Measurements from ENCODE around the gene ASPG.

Gene ASPG

DNA sequence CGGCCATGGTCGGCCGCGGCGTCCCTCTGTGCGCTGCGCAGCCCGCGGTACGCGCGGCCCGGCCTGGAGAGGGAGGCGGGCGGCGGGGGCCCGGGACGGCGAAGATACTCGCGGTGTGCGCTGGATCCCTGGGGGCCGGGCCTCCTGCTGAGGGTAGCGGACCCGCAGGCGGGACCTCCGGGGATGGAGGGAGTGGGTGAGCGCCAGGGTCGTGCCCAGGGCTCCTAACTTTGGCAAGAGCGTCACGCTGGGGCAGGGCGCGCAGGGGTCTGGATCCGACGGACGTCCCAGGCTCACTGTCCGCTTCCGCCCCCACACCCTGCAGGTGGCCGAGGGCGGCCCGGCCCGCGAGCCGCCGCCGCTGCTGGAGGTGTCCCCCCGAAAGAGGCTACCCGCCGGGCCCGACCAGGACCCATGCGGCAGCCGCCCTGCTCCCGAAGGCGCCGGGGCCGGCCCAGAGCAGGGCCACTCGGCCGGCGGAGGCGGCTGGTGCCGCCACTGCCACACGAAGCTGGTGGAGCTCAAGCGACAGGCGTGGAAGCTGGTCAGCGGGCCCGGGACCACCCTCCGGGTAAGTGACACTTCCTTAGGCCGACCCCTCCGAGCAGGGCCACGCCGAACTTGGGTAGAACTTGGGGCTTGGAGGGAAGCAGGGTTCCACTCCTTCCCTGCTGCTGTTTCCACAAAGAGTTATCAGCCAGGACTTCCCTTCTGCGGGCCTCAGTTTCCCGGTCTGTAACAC lies 53.4 kb downstream of the ASPG start:
- TF ChIP-seq, protein P1, sequence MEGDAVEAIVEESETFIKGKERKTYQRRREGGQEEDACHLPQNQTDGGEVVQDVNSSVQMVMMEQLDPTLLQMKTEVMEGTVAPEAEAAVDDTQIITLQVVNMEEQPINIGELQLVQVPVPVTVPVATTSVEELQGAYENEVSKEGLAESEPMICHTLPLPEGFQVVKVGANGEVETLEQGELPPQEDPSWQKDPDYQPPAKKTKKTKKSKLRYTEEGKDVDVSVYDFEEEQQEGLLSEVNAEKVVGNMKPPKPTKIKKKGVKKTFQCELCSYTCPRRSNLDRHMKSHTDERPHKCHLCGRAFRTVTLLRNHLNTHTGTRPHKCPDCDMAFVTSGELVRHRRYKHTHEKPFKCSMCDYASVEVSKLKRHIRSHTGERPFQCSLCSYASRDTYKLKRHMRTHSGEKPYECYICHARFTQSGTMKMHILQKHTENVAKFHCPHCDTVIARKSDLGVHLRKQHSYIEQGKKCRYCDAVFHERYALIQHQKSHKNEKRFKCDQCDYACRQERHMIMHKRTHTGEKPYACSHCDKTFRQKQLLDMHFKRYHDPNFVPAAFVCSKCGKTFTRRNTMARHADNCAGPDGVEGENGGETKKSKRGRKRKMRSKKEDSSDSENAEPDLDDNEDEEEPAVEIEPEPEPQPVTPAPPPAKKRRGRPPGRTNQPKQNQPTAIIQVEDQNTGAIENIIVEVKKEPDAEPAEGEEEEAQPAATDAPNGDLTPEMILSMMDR (conservative IDR thresholded peaks at IDR 0.05; ENCODE audit: low read depth, low read length): no peak
- H3K4me3 ChIP-seq (ENCODE audit: low read length): peak overlapping the region; percentile 41
- no peak for DNase-seq (ENCODE audit: low read depth)

DNA sequence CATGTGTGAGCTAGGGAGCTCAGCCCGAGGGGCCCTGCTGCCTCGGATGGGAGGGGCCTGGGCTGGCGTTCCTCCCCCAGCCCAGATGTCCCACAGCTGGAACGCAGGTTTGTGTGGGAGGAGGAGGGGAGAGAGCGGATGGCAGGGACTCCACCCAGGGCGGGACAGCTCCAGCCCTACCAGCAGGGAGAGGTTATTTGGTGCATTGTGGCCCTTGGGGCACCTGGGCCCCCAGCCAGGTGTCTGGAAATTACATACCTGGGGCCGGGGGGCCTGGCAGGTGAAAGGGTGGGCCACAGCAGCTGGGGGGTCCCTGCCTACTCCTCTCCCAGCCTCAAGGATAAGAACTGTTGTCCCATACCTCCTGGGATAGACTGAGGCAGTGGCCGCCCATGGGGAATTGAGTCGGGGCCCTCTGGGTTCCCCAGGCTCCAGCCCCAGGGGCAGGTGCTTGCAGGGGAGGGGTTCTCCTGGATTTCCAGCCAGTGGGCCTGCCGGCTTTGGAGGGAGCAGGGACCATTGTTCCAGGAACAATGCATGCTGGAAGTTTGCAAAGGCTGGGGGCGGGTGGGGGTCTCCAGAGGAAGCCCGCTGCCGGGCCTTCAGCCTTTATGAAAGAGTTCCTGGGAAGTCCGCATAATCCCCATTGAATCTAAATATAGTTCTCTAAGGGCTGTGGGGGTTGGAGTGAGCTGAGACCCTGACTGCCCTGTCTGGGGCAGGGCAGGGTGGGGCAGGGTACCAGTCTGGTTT lies 54.1 kb downstream of the ASPG start:
- TF ChIP-seq, protein P1 (conservative IDR thresholded peaks at IDR 0.05; ENCODE audit: low read depth, low read length): no peak
- peak overlapping the region; percentile 35 for H3K4me3 ChIP-seq (ENCODE audit: low read length)
- DNase-seq (ENCODE audit: low read depth): no peak

DNA sequence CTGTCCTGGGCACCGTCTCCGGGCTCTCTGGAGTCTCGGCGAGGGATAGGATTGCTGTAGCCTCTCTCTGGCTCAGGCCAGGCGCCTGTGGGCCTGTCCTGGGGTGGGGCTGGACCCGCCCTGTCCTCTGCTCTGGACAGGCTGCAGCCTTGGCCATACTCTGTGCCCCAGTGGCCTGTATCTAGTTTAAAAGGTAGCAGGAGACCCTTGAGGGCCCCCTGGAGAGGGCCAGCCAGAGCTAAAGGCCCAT lies 54.6 kb downstream of the ASPG start:
- H3K4me3 ChIP-seq (ENCODE audit: low read length): no peak overlapping the region
- TF ChIP-seq, protein P1 (conservative IDR thresholded peaks at IDR 0.05; ENCODE audit: low read depth, low read length): no peak
- no peak for DNase-seq (ENCODE audit: low read depth)

DNA sequence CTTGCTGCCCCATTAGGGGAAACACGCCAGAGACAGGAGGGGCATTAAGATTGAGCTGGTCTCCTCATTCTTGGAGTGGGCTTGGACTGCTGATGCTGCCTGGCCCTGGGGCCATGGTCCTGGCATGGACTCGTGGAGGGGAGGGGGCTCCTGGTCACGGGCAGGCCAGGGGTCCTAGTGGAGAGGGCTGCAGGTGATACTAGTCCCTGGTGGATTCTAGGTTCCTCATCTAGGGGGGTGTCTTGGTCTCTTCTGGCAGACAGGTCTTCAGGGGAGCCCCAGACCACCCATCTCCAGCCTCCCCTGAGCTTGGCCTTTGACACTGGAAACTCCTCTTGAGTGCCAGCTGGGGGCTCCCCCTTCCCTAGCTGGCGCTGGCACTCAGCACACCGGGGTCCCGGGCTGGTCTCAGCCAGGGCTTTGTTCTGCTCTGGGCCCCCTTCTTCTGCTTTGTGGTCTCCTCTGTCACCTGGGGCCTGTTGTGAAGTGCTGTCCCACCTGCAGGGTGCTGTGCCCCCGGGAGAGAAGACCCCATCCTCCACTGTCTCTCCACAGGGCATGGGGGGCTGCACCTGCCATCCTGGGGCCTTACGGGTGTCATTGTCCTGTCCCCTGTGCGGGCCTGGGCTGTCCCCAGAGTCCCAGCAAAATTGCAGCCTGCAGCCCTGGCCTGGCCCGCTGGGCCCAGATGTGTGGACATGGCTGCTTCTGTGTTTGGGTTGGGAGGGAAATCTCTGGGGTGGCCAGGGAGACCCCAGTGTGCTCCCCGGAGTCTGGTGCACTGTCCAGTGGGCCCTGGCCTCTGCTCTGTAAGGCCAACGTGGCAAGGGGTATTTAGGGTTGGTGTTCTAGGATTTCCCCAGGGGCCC lies 55.2 kb downstream of the ASPG start:
- H3K4me3 ChIP-seq (ENCODE audit: low read length): no peak overlapping the region
- TF ChIP-seq, protein P1 (conservative IDR thresholded peaks at IDR 0.05; ENCODE audit: low read depth, low read length): no peak
- DNase-seq (ENCODE audit: low read depth): no peak

DNA sequence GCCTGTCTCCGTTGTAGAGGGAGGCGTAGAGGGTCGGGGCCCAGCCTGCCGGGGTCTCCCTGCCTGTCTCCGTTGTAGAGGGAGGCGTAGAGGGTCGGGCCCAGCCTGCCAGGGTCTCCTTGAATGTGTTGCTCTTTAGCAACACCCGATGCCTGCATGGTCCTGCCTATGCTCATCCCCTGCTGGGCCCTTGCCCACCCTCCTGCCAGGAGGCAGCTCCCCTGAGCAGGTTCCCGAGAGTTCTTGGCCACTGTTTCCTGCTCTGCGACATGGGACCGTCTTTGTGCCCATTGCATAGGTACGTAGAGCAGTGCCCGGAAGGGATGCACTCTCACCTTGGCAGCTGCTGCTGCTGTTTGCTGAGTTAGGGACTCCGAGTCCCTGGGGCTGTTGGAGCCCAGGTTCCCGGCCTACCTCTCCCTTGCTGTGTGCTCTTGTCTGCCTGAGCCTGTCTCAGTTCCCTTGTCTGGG lies 56.2 kb downstream of the ASPG start:
- no peak overlapping the region for H3K4me3 ChIP-seq (ENCODE audit: low read length)
- DNase-seq (ENCODE audit: low read depth): no peak
- TF ChIP-seq, protein P1 (conservative IDR thresholded peaks at IDR 0.05; ENCODE audit: low read depth, low read length): no peak

DNA sequence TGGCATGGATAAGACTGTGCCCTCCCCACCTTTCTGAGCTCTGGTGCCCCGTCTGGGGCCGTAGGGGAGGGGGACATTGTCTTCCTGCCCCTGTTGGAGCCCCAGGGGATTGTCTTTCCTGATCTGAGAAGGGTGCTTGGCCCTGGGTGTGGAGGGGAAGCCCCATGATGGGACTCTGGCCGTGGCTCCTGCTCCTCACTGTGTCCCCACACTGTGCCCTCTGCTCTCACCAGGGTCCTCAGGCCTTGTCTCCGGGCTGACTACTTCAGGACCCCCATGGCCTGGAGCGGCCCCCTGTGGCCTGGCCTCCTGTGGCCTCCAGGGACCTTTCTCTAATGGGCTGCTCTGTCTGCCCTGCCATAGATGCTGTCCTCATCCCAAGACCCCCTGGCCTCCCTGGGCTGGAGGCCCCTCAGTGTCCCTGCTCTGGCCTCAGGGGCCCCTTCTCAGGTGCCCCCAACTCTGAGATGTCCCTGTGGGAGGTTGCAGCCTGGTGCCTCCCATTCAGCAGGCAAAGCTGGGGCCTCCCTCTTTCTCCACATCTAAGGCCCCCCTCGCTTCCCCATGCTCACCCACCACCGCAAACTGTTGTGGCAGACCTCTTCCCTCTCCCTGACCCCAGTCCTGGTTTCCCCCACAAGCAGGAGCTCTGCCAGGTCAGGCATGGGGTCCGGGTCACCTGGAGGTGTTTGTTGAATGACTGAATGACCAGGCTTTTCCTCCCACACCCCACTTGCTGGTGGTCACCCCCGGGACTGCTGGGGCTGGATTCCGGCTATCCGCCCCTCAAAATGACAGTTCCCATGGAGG lies 56.8 kb downstream of the ASPG start:
- no peak for DNase-seq (ENCODE audit: low read depth)
- TF ChIP-seq, protein P1 (conservative IDR thresholded peaks at IDR 0.05; ENCODE audit: low read depth, low read length): no peak
- no peak overlapping the region for H3K4me3 ChIP-seq (ENCODE audit: low read length)
